GM18520 (cell line): ENCODE data around the gene KEAP1.
"Not testable (repeated sequence)": the region's sequence is repeated elsewhere in the genome, so short reads cannot be mapped to it uniquely, and the experiment has no call there.

Experiments
- ATAC-seq: cut with Tn5 transposase; IDR thresholded peaks from one replicate; pipeline ENCODE4 v1.9.1; 2021; ENCODE audit not compliant: unreplicated experiment

KEAP1 gene

GRCh38 chr19:10503002-10503789 lies at the start of gene KEAP1:
Gene KEAP1 (minus strand): TSS chr19:10503356. CDS start chr19:10500033, 3,323 bp downstream.
- no peak for ATAC-seq

GRCh38 chr19:10552510-10553053 lies 49.4 kb upstream of the KEAP1 start:
- no peak for ATAC-seq

GRCh38 chr19:10551698-10552301 lies 48.6 kb upstream of the KEAP1 start:
- no peak for ATAC-seq

GRCh38 chr19:10551006-10551405 lies 47.9 kb upstream of the KEAP1 start:
- ATAC-seq: not testable (repeated sequence)

- ATAC-seq: no peak
Observed at GRCh38 chr19:10550336-10550735, 47.2 kb upstream of the KEAP1 start.

GRCh38 chr19:10549733-10550132 lies 46.6 kb upstream of the KEAP1 start:
- no peak for ATAC-seq

- ATAC-seq: no peak
Observed at GRCh38 chr19:10548746-10549276, 45.7 kb upstream of the KEAP1 start.

GRCh38 chr19:10546817-10547216 lies 43.7 kb upstream of the KEAP1 start:
- no peak for ATAC-seq

GRCh38 chr19:10544753-10545251 lies 41.6 kb upstream of the KEAP1 start:
- ATAC-seq: no peak

- ATAC-seq: no peak
Observed at GRCh38 chr19:10544242-10544752, 41.1 kb upstream of the KEAP1 start.

GRCh38 chr19:10543420-10544241 lies 40.5 kb upstream of the KEAP1 start, which contains the start of gene ATG4D:
Gene ATG4D (plus strand): TSS chr19:10543904. CDS start chr19:10544091, 187 bp downstream.
- peak; percentile 45 for ATAC-seq

- ATAC-seq: no peak
Observed at GRCh38 chr19:10543059-10543419, 39.9 kb upstream of the KEAP1 start.

GRCh38 chr19:10539016-10539415 lies 35.9 kb upstream of the KEAP1 start:
- not testable (repeated sequence) for ATAC-seq

- ATAC-seq: no peak
Observed at GRCh38 chr19:10538204-10538983, 35.2 kb upstream of the KEAP1 start.

- no peak for ATAC-seq
Observed at GRCh38 chr19:10537668-10538067, 34.5 kb upstream of the KEAP1 start.

GRCh38 chr19:10535613-10536012 lies 32.5 kb upstream of the KEAP1 start:
- ATAC-seq: no peak

- ATAC-seq: no peak
Observed at GRCh38 chr19:10533646-10534386, 30.7 kb upstream of the KEAP1 start.

GRCh38 chr19:10532457-10532856 lies 29.3 kb upstream of the KEAP1 start:
- ATAC-seq: no peak

- not testable (repeated sequence) for ATAC-seq
Observed at GRCh38 chr19:10526887-10527286, 23.7 kb upstream of the KEAP1 start.
